Endometrium (tissue), 2 donors: ENCODE measurements around the gene RAPGEF1.

Experiments used
- FAIRE-seq: peaks from 2 replicates; lab custom pipeline; 2012; peaks lifted over from hg19 to GRCh38; lab: Jason Lieb, UNC
- donor health status: control.
- donor health status: control.

RAPGEF1 gene

GRCh38 chr9:131621551-131622358 lies 118.1 kb downstream of the RAPGEF1 start:
- FAIRE-seq: no peak

- no peak for FAIRE-seq
Observed at GRCh38 chr9:131620764-131621520, 118.9 kb downstream of the RAPGEF1 start.

DNA sequence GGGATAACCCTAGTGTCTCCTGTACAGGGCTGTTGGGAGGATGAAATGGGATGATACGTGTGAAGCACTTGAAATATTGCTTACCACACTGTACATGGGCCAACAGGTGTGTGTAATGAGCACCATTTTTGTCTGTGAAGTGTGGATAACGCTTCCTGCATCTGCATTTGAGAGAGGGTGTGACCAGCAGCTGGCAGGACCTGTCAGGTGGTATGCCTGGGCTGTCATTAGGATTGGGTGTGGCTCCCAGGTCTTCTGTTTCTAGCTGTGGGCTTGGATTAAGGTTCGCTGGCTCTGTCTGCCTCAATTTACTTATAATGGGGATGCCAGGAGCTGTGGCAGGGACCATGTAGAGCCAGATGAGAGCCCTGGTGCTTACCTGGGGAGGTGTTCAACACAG lies 120.2 kb downstream of the RAPGEF1 start:
- FAIRE-seq: no peak

DNA sequence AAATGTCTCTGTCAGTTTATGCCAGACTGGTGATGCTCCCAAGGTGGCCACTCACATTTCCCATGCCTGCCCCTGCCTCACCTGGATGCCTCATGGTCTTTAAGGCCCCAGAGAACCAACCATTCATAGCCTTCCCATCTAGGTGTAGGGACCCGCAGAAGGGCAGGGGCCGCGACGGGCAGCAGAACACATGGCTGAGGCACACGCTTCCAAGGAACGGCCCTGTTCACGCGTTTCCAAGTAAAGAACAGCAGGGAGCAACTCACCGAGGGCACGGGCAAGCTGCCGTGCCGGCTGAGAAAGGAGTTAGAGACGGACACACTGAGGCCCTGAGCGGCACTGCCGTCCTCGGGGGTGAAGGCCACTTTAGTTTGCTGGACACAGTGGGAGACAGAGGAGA lies 121.1 kb downstream of the RAPGEF1 start:
- FAIRE-seq: no peak

DNA sequence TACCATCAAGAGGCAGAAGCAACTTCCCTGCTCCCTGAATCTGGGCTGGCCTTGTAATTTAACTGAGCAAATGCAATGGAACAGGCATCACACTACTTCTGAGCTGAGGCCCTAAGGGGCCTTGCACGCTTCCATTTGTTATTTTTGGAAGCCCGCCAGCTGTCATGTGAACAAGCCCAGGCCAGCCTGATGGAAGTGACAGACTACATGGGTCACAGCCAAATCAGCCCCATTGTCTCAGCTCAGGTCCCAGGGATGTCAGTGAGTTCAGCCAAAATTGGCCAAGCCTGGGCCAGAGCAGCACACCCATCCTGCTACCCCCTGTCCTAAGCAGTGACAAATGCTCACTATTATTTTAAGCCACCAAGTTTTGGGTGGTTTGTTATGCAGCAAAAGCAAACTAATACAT lies 121.8 kb downstream of the RAPGEF1 start:
- no peak for FAIRE-seq

- no peak for FAIRE-seq
Observed at GRCh38 chr9:131617611-131618010, 122.3 kb downstream of the RAPGEF1 start.

DNA sequence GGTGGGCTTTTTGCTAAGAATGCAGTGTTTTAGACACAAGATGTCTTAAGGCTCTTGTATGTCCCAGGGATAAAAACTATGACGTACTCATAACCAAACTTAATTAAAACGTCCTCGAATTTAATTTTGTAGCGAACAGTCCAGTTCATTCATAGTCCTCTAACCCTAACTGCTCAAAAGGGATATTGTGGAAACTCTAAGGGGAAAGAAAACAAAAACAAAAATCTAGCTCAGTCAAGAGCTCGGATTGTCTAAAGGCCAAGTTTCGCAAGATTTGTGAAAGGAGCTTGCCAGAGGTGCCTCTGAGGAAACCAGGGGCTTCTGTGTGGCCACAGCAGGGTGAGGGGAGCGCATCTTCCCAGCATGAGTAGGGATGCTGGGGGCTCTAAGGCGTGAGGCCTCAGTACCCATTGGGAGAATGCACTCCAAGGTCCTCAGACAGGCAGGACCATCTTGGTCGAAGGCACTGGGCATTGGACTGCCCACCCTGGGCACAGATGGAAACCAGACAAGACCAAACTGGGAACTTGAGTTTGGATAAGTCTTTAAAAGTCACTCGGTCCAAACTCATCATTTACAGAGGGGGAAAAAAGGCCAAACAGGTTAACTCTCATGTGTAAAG lies 122.8 kb downstream of the RAPGEF1 start:
- FAIRE-seq: no peak

DNA sequence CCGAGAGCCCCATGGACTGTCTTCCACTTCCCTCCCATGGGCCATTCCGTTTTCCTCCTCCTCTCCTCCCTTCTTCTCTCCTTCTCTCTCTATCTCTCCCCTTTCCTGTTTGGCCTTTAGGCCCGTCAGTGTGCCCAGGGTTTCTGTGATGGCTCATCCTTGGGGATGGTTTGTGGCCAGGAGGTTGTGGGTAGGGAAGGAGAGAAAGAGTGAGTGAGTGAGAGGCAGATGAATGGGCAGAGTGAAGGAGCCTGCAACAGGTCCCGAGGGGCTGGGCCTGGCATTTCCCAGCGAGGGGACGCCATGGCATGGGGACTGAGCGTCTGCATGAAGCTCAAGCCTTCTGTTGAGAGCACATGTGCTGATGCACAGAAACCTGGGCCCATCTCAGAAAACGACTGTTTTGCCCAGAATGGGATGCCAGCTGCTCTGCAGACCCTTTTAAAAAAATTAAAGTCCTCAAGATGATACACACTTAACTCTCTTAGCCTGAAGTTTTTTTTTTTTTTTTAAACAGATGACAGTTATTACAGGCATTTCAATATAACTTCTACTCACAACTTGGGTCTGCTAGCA lies 125.4 kb downstream of the RAPGEF1 start:
- no peak for FAIRE-seq

DNA sequence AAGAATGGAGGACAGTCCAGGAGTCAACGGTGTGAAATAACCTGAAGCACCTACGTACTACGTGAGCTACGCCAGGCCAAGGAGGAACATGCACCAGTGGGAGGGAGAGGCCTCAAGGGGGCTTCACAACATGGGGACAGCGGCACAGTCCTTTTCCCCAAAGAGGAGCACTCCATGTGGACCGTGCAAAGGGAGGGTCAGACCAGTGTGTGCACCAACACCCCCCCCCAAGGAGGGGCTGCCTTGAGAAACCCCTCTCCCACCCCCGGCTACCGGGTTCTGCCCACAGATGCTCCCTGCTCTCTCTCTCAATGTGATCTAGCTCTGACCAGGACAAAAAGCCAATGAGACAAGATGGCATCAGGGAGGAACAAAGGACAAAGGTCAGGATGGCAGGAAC lies 126.0 kb downstream of the RAPGEF1 start:
- no peak for FAIRE-seq

DNA sequence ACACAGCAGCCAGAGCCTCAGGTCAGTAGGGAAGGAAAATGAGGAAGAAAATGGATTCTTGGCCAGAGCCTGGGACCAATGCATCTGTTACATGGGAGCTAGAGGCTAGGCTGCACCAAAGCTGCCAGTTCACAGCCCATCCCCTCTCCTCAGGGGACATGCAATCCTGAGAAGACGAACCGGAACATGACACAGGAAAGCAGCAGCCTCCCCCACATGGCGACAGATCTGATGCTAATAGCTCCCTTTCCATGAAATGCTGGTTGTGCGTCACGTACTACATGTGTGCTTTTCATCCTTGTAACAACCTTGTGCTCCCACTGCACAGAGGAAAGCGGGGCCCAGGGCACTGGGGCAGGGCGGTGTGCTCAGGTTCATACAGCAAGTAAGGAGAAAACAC lies 127.0 kb downstream of the RAPGEF1 start:
- FAIRE-seq: no peak

GRCh38 chr9:131611586-131612315 lies 128.1 kb downstream of the RAPGEF1 start:
- FAIRE-seq: no peak

DNA sequence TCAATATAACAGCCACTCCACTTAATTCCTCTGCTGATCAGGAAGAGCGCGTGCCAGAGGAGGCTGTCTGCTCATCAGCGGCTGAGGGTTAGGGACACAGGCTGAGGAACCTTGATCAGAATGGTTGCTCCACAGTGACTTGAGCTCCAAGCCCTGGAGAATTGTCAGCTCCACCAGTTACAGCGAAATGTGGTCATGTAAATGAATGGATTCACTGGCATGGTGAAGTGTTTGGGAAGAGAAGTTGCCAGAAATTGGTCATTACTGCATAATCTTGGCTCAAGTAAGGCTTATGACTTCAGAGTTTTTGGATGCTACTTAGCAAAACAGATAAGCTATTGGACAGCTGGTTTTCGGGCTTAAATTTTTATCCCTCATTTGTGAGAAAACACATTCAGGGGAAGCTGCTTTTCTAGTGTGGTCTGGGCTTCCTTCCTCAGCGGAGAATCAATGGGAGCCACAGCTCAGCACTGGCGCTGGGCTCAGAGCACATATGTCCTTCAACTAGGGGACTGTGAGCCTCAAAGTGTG lies 129.6 kb downstream of the RAPGEF1 start:
- no peak for FAIRE-seq

DNA sequence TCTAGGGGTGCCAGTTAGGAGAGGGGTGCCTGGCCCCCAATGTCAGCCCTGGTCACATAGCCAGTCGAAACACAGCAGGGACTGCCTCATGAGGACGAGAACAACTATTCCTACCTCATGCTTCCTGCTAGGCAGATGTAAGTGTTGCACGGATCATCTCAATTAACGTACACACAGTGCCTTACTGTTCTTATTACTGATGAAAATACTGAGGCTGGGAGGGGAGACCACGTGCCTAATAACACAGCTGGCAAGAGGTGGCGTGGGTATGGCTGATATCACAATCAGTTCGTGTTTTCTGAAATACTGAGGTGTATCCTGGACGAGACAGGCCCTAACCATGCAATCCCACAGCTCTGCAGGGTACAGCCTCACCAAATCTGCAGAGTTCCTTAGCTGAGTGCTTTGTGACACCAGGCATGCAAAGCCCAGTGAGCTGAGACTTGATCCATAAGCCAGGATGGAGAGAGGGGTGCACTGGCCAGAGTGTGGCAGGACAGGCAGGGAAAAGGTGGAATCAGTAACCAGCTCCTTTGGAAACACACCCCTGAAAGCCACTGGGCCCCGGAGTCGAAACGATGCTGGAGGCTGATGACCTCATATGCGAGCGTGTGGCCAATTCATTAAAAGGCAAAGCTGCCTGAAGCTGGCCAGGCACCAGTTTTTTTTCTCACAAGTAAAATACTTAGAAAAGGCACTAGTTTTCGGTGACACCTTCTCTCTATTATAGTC lies 130.6 kb downstream of the RAPGEF1 start:
- FAIRE-seq: no peak

GRCh38 chr9:131608493-131609037 lies 131.3 kb downstream of the RAPGEF1 start:
- FAIRE-seq: no peak

- FAIRE-seq: no peak
Observed at GRCh38 chr9:131607591-131607990, 132.3 kb downstream of the RAPGEF1 start.

GRCh38 chr9:131606896-131607567 lies 132.8 kb downstream of the RAPGEF1 start:
- FAIRE-seq: no peak

DNA sequence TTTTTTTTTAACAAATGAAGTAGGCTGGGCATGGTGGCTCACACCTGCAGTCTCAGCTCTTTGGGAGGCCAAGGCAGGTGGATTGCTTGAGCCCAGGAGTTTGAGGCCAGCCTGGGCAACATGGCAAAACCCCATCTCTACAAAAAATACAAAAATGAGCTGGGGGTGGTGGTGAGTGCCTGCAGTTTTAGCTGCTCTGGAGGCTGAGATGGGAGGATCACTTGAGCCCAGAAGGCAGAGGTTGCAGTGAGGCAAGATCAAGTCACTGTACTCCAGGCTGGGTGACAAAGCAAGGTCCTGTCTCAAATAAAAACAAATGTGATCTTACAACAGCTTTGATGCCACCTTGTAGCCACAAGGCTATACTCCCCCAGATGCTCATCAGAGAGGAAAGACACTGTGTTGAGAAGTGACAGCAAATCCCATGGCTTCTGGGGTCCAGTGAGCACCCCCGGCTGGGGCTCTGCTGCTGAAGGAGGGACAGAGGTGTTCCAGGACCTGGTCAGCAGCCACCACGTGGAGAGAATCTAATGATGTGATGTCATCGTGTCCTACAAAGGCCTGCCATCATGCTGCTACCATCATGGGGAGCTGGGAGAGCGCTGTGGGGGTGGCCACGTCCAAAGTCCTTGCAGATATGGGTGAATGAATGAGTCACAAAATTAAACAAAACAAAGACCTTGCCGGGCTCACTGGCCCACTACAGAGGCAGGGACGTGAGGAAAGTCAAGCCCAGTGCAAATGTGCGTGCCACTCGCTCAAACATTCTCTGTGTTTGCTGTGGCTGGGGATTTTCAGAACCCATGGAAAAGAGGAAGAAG lies 133.9 kb downstream of the RAPGEF1 start:
- FAIRE-seq: no peak

DNA sequence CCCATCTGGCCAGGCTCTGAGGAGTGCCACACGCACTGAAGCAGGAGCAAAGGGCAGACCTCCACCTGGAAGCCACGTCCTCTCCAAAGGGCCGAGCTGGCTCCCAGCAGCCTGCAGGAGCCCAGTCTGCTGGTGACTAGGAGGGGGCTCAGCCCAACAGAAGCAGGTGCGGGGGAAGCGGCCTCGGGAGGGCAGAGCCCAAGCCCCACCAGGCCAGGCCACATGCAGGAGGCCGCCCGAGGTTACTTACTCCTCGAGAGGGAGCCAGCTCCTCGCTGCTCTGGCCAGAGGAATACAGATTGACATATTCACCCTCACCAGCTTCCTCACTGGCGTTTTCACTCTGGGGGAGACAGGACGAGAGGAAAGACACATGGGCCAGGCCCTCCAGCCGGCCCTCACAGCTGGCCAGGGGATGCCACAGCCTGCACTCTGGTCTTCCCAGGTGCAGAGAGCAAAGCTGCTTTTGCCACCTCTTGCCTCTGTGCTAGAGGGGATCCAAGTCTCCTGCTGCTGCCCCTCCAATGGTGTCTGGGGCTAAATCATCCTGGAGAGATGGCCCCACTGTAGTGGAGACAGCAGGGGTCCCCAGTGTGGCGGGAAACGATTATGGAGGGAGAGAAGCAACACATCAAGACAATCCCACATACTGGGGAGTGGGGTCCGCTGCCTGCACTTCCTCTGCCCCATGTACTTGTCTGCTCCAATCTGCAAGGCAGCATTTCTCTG lies 136.0 kb downstream of the RAPGEF1 start:
- no peak for FAIRE-seq

DNA sequence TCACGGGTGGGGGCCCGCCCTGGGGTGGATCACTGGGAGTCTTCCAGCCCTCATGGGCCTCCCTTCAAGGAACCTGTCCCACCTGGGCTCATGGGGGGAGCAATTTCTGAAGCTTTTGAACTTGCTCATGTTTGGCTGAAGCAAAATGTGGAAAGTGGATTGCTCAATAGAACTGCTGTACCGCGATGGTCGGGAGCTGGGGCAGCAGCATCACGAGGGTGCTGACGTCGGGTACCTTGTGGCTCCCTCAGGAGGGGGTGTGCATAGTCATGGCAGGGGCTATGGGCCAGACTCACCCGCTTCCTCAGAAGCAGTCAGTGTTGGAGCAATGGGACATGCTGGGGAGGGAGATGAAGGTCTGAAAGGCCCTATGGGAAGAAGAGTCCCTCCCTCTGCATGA lies 136.7 kb downstream of the RAPGEF1 start:
- FAIRE-seq: no peak
